HG02981 (cell line): Measurements from ENCODE around the gene CSF2.
A peak's percentile ranks its signal among the peaks of the same experiment; 100 is the strongest.

Experiments used
- ATAC-seq: cut with Tn5 transposase; IDR thresholded peaks from one replicate; pipeline ENCODE4 v1.9.1; 2021; ENCODE audit warnings: mild to moderate bottlenecking, moderate library complexity; ENCODE audit not compliant: unreplicated experiment

The CSF2 gene

DNA sequence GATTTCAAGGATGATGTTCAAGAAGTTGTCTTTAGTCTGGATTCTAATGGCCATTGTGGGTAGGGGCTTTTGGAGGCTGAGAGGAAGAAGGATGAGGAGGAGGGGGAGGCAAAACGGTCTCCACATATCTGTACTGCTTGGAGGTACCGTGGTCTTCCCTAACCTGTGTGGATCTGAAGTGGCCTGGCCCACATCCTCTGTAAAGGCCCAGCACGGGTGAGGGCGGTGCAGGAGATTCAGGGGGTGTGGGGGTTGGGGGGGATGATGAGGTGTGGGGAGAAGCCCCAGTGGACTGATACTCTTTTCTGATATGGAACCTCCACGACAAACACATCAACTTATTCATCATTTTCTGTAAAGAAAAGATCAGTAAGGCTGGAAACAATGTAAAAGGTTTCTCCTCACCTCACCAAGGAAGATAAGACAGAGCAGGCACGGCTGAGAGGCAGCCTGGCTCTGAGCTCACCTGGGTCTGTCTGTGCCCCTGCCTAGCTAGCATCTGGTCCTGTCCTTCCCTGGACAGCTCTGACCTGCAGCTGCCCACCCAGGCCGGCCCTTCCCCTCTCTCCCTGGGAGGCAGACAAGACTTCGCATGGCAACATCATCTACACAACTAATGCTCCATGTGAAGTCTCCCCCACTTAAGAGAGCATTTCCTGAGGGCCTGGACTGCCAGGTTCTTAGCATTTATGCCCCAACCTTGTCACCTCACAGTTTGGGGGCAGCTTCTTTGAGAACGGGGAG, 18.7 kb upstream of the CSF2 start:
- no peak for ATAC-seq

DNA sequence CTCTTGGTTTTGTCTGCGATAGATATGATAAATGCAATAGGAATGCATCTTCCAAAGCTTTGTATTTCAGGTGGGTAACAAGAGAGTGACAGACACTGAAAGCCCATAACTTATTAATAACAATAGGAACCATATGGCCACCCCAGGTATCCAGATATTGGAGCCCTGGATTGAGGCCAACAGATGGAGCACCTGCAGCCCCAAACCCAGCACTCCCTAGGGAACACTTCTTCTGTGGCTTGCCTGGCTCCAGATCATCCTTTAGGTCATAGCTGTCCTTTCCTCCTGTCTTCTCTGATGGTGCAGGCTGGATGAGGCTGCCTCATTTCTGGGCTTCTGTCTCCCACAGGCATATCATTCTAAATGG, 18.2 kb upstream of the CSF2 start:
- no peak for ATAC-seq

DNA sequence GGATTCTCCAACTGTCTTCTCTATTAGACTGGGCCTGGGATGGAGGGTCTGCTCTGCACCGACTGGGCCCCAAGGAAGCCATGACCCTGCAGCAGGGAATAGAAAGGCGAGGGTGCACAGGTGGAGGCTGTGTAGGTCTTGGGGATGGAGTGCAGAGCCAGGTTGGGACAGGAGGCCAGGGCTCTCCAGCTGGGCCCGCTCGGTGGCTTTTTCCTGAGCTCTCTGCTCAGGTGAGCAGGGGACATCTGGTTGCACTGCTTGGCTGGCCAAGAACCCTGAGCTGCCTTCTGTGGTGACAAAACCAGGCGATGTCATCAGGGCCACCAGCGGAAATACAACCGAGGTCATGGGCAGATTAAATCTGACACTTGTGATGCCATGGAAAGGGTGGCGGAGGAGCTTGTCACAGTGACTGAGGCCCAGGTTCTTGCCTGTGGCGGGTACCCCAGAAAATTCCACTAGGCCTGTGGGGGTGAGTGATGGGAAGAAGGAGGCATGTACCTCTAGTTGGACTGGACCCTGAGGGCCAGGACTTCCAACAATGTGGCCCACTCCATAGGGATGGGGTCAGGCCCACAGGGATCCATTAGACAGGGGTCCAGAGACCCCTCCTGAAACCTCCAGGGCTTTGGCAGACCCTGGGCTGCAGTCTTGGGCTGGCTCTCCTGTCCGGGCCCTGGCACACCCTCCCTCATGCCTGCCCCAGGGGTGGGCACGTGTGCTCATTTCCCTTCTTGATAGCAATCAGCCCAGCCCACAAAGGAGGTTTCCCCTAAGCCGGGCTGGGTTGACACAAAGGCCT, 17.6 kb upstream of the CSF2 start:
- no peak for ATAC-seq

DNA sequence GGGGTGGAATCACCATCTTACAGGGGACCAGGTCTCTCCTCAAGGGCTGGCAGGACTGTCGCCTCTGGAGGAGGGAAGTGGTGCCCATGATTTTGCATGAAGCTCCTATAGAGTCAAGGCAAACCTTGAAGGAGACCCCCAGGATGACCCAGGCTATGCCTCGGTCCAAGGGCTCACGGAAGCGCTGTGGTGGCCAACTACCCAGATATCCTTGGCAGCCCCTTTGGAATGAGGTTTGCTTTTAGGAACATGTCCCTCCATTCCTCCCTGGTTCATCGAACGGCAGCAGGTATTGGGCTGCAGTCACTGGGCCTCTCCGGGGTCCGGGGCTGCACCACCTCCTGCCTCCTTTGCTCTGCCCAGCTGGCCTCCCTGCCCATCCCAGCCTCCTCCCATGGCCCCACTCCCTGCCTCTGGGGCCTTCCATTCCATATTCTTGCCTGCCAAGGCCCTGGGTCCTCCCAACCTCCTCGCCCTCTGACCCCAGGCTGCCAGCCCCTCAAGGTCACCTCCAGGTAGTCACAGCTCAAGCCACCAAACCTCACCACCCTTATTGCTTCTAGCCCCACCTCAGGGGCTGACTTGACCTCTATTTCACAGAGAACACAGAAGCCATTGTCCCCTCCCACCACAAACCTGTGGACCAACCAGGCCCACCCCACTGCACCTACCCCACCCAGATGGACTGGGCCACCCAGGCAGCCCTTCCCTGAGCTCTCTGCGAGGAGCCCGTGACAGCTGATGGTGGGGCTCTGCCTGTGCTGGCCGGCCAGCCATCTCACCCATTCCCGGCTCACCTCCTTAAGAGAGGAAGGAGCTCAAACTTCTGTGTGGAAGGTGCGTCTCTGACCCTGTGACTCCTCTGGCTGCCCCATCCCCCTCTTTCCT, 16.7 kb upstream of the CSF2 start:
- no peak for ATAC-seq

DNA sequence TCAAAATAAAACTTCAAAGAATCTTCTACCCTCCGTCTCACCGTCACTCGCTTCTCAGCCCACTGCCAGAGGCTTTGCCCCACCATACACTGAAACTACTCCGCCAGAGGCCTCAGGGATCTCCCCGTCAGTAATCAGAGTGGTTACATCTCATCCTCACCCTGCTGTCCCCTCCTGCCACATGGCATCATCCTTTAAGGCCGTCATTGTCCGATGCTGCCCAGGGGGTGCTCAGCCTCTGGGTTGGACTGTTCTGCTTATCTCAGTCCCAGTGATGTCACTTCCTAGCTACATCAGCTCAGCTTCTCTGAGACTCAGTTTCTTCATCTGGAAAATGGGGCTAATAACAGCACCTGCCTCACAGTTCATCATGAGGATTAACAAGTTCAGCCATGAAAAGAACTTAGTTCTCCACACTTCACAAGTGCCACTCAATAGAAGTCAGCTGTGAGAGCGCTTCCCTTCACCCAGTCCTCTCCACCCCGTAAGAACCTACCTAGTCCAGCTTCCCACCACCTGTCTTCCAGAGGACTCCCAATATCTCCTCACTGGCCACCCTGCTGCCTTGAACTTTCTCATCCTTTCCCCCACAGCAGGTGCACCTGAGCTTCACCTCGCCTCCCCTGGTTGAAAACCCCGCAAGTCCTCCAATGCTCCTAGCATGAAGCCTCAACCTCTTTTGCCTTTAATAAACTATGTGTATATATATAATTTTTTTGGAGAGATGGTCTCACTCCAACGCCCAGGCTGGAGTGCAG, 15.9 kb upstream of the CSF2 start:
- ATAC-seq: no peak

DNA sequence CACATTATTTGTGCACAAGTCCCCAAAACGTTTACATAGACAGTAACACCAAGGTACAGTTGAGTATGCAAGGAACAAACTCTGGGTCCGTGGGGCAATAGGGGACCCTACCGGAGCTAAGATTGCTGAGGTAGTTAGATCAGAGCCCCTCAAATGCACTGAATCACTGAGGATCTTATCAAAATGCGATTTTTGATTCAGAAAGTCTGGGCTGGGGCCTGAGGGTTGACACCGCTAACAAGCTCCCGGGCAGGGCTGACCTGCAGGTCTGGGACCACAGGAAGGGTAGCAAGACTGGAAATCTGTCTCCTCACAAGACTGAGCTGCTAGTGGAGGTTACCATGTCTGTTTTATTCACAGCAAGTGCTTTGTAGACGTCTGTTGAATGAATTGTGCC, 14.9 kb upstream of the CSF2 start:
- ATAC-seq: no peak

DNA sequence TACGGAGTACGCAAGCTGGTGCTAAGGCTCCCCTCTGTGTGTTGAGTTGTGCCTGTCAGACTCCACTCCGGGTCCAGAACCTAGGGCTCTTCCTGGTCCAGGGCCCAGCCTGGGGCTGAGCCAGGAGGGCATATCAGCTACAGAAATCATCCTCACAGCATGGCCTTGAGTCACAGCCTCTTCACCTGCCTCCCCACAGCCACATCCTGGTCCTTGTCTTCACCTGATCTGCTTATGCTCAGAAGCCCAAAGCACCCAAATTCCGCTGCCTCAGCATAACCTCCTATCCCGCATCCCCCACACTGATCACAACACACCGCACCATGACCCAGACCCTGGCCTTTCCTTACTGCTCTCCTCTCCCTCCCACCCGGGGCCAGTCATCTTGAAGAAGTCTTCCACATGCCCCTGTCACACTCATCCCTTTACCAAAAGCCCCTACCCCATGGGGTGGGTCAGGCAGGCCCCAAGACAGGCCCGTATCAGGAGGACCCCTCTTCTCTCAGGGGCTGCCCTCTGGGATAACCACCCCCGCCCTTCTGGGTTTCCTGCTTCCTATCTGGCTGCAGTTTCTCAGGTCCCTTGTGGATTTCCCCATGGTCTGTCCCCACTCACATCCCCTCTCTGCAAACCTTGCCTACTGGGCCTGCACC, 14.4 kb upstream of the CSF2 start:
- no peak for ATAC-seq

DNA sequence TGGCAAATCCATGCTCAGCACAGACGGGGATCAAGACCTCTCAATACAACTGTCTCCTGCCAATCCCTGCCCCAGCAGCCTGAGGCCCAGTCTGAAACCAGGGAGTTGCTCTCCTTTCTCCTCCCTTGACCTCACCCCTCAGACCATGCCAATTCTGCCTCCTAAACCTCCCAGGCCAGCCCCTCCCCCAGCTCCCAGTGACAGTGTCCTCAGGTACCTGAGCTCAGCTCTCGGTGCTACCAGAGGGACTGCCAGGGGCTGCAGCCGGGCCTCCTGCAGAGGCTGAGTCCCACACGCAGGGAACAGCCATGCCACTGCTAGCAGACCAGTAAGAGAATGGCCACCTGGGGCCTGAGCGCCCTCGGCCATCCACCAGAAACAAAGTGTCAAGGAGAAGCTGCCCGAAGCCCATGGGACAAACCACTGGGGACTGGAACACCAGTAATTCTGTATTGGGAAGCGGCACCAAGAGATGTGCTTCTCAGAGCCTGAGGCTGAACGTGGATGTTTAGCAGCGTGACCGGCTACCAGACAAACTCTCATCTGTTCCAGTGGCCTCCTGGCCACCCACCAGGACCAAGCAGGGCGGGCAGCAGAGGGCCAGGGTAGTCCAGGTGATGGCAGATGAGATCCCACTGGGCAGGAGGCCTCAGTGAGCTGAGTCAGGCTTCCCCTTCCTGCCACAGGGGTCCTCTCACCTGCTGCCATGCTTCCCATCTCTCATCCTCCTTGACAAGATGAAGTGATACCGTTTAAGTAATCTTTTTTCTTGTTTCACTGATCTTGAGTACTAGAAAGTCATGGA, 13.7 kb upstream of the CSF2 start:
- no peak for ATAC-seq

DNA sequence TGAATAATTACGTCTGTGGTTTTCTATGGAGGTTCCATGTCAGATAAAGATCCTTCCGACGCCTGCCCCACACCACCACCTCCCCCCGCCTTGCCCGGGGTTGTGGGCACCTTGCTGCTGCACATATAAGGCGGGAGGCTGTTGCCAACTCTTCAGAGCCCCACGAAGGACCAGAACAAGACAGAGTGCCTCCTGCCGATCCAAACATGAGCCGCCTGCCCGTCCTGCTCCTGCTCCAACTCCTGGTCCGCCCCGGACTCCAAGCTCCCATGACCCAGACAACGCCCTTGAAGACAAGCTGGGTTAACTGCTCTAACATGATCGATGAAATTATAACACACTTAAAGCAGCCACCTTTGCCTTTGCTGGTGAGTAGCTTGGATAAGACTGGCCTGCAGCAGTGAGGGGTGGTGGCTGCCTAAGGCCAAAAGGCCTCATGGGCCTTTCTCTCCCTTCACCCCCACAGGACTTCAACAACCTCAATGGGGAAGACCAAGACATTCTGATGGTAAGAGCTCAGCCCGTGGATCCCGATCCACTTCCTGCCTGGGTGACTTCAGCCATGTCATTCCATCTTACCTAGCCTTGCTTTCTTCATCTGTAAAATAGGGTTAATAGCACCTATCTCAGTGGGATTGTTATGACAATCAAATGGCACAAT, 13.0 kb upstream of the CSF2 start, which contains the start of gene IL3:
Gene IL3, plus strand, starts transcription at position 155 of the 661 bp plus-strand sequence. Its CDS starts 52 bp downstream, at position 207.
- ATAC-seq: no peak

DNA sequence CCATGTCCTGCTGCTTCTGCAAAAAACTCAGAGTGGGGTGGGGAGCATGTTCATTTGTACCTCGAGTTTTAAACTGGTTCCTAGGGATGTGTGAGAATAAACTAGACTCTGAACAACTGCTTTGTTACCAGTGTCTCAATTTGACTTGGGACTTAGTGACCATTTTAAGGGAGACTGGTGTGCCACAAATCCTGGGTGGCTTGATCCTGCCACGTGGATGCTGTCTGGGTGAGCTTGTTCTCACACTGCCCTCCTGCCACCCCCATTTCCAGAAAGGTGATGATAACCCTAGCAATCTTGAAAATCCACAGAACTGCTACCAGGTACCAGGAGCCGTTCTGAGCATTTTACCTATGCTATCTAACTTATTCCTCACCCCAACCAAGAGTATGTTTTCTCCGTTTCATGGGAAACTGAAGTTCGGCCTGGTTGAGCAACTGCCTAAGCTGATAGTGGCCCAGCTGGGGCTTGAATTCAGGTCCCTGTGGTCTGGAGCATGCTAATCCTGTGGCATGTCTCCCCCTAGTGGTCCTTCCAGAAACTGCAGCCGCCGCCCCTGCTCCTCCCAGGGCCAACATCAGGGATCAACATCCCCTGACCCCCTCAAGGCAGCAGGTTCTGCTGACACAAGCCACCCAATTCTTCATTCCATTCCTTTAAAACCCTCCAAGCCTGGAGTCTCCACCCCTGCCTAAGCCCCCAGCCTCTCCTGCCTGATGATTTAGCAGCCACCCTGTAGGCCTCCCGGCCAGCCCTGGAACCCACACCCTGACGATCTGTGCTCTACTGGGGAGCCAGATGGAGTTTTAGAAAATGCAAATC, 10.3 kb upstream of the CSF2 start:
- ATAC-seq: no peak

DNA sequence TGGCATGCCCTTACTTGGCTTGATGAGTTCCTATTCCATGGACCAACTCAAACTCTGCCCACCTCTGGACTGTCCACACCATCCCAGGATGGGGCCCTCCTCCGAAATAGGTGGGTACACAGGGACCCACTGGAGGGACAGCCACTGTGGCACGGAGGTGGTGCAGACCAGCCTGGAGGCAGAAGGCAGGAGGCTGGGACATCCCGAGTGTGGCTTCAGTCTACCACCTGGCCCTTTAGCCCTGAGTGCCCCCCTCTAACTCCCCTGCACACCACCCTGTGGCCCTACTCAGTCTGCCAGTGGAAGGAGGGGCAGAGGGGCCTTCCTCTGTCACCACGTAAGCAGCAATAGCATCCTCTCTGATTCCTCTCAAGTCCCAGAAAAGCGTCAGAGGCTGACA, 9.4 kb upstream of the CSF2 start:
- ATAC-seq: no peak

DNA sequence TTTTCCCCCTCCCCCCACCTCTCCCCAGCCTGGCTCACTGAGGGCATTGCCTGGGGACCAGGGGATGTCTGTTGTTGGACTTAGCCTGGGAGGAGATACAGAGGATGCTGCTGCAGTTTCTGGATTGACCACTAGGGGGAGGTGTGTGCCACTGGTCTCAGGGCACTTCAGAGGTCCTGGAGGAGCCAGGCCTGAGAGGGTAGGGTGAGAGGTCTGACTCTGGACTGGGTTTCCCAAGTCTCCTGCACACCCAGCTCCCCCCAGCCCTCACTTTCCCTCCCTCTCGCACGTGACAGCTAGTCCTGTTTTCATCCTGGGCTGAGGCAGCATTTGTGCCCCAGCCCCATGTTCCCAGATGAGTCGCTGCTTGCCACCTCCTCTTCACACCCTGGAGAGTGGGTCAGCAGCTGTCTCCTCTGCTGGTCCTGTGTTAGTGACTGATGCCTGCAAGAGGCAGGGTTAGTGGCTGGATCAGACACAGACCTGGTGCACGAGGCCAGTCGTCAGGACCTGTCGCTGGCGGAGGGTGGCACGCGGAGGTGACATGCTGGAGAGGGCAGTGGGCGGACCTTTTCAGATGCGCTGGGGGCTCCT, 8.8 kb upstream of the CSF2 start:
- peak; percentile 51 for ATAC-seq

DNA sequence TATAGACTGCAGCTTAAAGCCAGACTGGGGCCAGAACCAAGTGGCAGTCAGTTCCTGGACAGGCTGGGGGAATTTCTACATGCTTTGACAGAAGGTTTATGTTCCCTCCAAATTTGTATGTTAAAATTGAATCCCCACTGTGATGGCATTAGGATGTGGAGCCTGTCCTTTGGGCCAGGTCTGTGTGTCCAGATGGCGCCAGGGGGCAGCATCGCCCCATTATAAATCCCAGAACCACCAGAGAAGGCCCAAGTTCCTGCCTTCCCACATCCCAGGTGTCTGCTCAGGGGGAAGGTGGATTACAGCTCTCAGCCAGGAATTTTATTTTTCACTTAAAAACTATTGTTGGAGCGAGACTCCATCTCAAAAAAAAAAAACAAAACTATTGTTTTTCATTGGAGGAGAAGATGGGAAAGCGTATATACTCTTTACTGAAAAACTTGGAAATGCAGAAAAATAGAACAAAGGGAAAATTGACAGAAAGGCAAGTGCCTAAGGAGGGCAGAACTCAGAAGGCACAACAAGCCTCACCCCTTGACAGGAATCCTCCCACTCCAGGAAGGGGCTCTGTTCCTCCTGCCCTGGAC, 8.1 kb upstream of the CSF2 start:
- ATAC-seq: no peak

DNA sequence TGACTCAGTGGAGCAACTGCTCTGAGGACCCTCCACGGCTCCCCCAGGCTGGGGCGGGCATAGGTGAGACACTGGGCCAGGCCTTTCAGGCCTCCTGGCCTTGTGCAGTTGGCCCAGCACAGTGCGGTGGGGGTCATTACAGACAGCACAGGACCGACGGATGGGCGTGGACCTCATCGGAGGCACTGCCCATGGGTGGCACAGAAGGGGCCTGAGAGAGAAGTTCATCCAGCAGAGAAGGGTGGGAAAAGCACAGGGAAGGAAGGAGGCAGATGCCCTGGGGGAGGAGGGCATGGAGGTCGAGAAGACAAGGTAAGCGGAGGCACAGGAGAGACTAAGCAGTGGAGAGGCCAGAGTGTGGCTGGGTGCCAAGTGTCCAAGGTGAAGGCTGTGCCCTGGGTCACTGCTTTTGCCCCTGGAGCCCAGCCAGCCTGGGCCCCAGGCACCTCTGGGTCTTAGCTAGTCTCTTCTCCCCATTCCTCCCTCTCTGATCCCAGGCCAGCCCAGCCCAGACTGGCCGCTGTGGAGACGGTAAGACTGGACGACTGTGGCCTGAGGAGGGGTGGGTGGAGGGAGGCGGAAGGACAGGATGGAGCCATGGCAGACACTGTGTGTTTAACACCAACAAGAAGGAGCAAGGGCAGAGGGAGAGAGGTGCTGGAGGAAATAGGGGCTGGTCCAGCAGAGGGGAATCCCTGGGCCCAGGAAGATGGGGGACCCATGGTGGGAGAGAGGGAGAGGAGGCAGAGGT, 7.5 kb upstream of the CSF2 start:
- no peak for ATAC-seq

DNA sequence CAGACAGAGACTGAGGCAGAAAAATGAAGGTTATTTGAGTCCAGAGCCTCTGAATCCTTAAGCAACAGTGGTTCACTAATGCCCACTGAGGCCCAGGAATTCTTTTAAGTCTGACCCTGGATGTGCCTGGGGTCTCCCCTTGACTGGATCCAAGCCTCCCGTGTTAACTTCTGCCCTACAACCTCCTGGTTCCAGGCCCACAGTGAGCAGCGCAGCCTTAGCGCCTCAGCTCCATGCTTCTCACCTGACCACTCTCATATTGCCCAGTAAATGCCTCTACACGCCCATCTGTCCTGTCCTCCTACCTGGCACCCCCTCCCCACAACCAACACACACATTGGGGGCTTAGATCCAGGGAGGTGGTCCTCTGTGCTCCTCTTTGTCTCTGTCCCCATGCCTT, 6.7 kb upstream of the CSF2 start:
- ATAC-seq: no peak

DNA sequence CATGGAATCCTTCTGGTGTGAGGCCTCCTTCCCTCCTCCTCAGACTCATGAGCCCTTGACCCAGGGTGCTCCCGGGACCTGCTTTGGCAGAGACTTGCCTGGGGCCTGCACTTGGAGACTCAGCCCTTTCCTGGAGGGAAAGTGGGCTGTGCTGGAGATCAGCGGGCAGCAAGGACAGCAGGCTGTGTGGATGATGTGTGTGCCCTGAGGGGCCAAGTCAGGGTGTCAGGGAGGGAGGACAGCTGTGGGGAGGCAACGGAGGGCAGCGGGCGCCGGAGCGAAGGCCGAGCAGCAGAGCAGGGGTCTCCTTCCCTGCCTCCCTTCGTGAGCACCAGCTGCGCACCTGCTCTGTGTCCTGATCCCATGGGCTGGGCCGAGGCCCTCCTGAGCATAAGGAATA, 6.1 kb upstream of the CSF2 start:
- ATAC-seq: no peak
